Spleen (tissue), 11 donors: ENCODE data around the gene PTPRN2. TPM values are rescaled to one million over a fixed set of nuclear protein-coding genes. Genes with fewer than 3 reads are reported as not detected.

ENCODE experiments used
- DNase-seq: peaks from one replicate; pipeline ENCODE4 v3.0.0-alpha.2; 2020
- H3K27ac ChIP-seq, 8 donors: fragments of 200-600 bp; sonication (generic) in 7 of 8; 1 replicate in 4 of 8; 2 replicates in 4 of 8; pipeline versions ENCODE4 v1.5.0 to v1.8.0; 2016 to 2021; ENCODE audit warnings: inconsistent platforms in 4 of 8, mild to moderate bottlenecking in 4 of 8, moderate library complexity in 1 of 8
- H3K27me3 ChIP-seq, 7 donors: fragments of 200-600 bp; sonication (generic) in 6 of 7; replicated peaks in 1 of 7; 1 replicate in 4 of 7; 2 replicates in 3 of 7; pipeline versions ENCODE4 v1.5.0 to v1.8.0; 2016 to 2021; ENCODE audit warnings: inconsistent platforms in 3 of 7, mild to moderate bottlenecking in 1 of 7
- H3K36me3 ChIP-seq, 6 donors: fragments of 200-600 bp; sonication (generic) in 5 of 6; 1 replicate in 4 of 6; 2 replicates in 2 of 6; pipeline versions ENCODE4 v1.5.0 to v1.8.0; 2016 to 2021; ENCODE audit warnings: inconsistent platforms in 2 of 6
- H3K4me1 ChIP-seq, 6 donors: fragments of 200-600 bp; sonication (generic) in 5 of 6; 1 replicate in 3 of 6; 2 replicates in 3 of 6; pipeline versions ENCODE4 v1.5.0 to v1.8.0; 2016 to 2021; ENCODE audit warnings: inconsistent platforms in 3 of 6
- H3K4me3 ChIP-seq, 8 donors: fragments of 200-600 bp; sonication (generic) in 7 of 8; 1 replicate in 4 of 8; 2 replicates in 4 of 8; pipeline versions ENCODE4 v1.5.0 to v1.8.0; 2016 to 2021; ENCODE audit warnings: inconsistent platforms in 4 of 8, mild to moderate bottlenecking in 4 of 8, moderate library complexity in 2 of 8
- H3K9me3 ChIP-seq, 8 donors: fragments of 200-600 bp; sonication (generic) in 7 of 8; 1 replicate in 4 of 8; 2 replicates in 4 of 8; pipeline versions ENCODE4 v1.5.0 to v1.8.0; 2016 to 2021; ENCODE audit warnings: inconsistent platforms in 4 of 8
- POLR2A ChIP-seq, 3 donors: fragments of 450-650 bp; IDR thresholded peaks; one replicate each; pipeline ENCODE4 v1.5.1; 2017; ENCODE audit warnings: antibody characterized with exemption in 3 of 3, mild to moderate bottlenecking in 1 of 3
- POLR2AphosphoS5 ChIP-seq, 3 donors: sonication (generic); formaldehyde crosslinking; IDR thresholded peaks; one replicate each; pipeline ENCODE4 v1.5.1; 2017; ENCODE audit warnings: antibody characterized with exemption in 3 of 3
- WGBS, 5 donors: extraction: QIAGEN DNeasy Blood & Tissue Kit in 3 of 5; methylation state at CpG; one replicate each; pipeline versions ENCODE4 v1.1.5 to v1.1.7; 2013 to 2018; 5-methylcytosine and 5-hydroxymethylcytosine counted together
- intact Hi-C: fragments of 100-400 bp; cut with DNase I; formaldehyde crosslinking; loops from one replicate; pipeline ENCODE4 v1.15.0; 2023; ENCODE audit warnings: low total_unique reads
- polyA plus RNA-seq, 3 donors: library from polyadenylated mRNA; stranded (reverse); fragments of 200-250 nt; gene quantifications; one replicate each; pipeline ENCODE4 v1.2.1, GENCODE V29; 2013
- total RNA-seq, 7 donors: library from RNA; depleted of rRNA in 3 of 7; stranded (reverse); fragments of >200 nt in 3 of 7; fragmentation: NEBNext Ultra II Directional in 4 of 7; extraction: Animal tissue kit (Norgen Biotek cat#: 25700) in 4 of 7; gene quantifications; one replicate each; pipeline versions ENCODE4 v1.1.0 to v1.2.1, GENCODE V29; 2016 to 2021
- TF ChIP-seq, protein P1 (sequence below), 11 experiments: fragments of 200-600 bp in 7 of 11; fragments of 450-650 bp in 4 of 11; sonication (generic) in 4 of 11; IDR thresholded peaks in 8 of 11; conservative IDR thresholded peaks in 3 of 11; 1 replicate in 7 of 11; 2 replicates in 4 of 11; pipeline versions ENCODE4 v1.4.0 to v1.8.0; 2016 to 2021; ENCODE audit warnings: antibody characterized with exemption in 11 of 11, inconsistent platforms in 4 of 11, mild to moderate bottlenecking in 1 of 11
- donor health status: healthy with polysubstance abuse.
- donor health status: DM: no; HTN: no; CAD: no; lungs with moderate emphysema.
- donor health status: DM: no; HTN: no; CAD: no.
- donor health status: Bipolar disorder and iron deficiency.
- donor health status: healthy.
- donor health status: DM: no; HTN: no; CAD: no.
- donor health status: DM: yes; HTN: yes; CAD: no.

PTPRN2 gene
- total and polyA plus RNA-seq, 10 donors = 7.0 to 22.8 (median 16.8) TPM

DNA sequence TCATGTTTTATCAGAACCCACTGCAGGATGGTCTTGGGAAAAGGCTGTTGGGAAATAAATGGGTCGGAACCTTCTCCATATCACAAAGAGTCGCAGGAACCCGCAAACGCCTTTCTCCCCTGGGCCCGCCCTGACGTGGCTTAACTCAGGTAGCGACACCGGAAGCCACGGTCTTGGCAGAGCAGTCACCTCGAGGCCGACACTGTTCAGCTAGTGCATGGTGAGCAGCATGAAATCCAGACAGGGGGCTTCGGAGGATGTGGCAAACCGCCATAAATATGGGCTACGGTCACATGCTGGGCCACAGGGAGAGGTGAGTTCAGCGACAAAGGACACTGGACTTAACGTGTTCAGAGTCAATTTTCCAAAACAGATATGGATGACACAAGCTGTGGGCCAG lies 421.9 kb downstream of the PTPRN2 start:
- Histone ChIP-seq H3K27me3 (no peaks in the 10 kb centered on the region), H3K36me3 (no peaks in the 10 kb centered on the region), H3K4me1 (no peaks in the 10 kb centered on the region), H3K9me3 (peaks cover 0 to 23% (median 3%) of the 10 kb centered on the region in 8 donors), H3K27ac (no peak overlapping the region), H3K4me3 (no peak overlapping the region)
- intact Hi-C loops = no loop called here
- TF ChIP-seq POLR2A (IDR thresholded peaks at IDR 0.05) (no peak), POLR2AphosphoS5 (IDR thresholded peaks at IDR 0.05) (no peak)
- TF ChIP-seq, protein P1, sequence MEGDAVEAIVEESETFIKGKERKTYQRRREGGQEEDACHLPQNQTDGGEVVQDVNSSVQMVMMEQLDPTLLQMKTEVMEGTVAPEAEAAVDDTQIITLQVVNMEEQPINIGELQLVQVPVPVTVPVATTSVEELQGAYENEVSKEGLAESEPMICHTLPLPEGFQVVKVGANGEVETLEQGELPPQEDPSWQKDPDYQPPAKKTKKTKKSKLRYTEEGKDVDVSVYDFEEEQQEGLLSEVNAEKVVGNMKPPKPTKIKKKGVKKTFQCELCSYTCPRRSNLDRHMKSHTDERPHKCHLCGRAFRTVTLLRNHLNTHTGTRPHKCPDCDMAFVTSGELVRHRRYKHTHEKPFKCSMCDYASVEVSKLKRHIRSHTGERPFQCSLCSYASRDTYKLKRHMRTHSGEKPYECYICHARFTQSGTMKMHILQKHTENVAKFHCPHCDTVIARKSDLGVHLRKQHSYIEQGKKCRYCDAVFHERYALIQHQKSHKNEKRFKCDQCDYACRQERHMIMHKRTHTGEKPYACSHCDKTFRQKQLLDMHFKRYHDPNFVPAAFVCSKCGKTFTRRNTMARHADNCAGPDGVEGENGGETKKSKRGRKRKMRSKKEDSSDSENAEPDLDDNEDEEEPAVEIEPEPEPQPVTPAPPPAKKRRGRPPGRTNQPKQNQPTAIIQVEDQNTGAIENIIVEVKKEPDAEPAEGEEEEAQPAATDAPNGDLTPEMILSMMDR (IDR thresholded peaks at IDR 0.05 in 8 of 11, conservative IDR thresholded peaks at IDR 0.05 in 3 of 11) = no peak
- no peak for DNase-seq
- WGBS, 5 donors = 86 to 97% (median 91%) methylated on average over 16 of the region's 16 CpGs

DNA sequence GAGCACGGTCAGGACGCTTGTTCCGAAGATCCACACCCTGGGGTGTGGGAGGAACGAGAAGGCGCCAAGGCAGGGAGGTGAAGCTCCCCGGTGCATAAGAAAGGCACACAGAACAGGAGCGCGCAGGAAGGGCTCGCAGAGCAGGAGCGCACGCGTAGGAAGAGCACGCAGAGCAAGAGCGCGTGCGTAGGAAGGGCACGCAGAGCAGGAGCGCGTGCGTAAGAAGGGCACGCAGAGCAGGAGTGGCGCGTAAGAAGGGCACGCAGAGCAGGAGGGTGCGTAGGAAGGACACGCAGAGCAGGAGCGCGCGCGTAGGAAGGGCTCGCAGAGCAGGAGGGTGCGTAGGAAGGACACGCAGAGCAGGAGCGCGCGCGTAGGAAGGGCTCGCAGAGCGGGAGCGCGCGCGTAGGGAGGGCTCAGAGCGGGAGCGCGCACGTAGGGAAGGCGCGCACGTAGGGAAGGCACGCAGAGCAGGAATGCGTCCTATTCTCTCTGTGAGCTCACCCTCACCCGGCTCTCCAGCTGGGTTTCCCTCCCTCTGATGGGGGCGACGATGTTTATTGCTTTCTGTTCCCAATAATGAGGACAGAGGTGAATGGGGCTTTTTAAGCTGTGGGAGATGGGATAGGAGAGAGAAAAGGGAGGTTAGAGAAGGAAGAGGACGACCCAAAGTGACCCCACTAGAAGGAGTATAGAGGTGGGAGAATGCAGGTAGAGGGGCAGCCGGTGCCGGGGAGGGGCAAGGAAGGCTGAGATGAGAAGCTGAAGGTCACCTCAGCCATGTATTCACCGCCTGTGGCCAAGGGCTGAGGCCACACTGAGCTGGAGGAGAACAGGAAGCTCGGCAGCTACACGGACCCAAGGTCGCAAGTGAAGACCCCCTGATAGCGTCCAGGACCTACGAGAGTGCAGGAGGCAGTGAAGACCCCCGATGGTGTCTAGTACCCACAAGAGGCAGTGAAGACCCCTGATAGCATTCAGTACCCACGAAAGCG lies 423.2 kb downstream of the PTPRN2 start:
- H3K4me1 ChIP-seq = no peaks in the 10 kb centered on the region
- no peak for DNase-seq
- TF ChIP-seq POLR2A (IDR thresholded peaks at IDR 0.05) = no peak
- no peak for TF ChIP-seq POLR2AphosphoS5 (IDR thresholded peaks at IDR 0.05)
- TF ChIP-seq, protein P1 (IDR thresholded peaks at IDR 0.05 in 8 of 11, conservative IDR thresholded peaks at IDR 0.05 in 3 of 11) = no peak
- no peaks in the 10 kb centered on the region for H3K27me3 ChIP-seq
- no peak overlapping the region for H3K27ac ChIP-seq
- no peak overlapping the region for H3K4me3 ChIP-seq
- H3K36me3 ChIP-seq = no peaks in the 10 kb centered on the region
- intact Hi-C loops = no loop called here
- 52 to 65% (median 59%) methylated on average over 66 to 67 of the region's 67 CpGs for WGBS, 5 donors
- H3K9me3 ChIP-seq = peaks cover 0 to 23% (median 3%) of the 10 kb centered on the region in 8 donors

DNA sequence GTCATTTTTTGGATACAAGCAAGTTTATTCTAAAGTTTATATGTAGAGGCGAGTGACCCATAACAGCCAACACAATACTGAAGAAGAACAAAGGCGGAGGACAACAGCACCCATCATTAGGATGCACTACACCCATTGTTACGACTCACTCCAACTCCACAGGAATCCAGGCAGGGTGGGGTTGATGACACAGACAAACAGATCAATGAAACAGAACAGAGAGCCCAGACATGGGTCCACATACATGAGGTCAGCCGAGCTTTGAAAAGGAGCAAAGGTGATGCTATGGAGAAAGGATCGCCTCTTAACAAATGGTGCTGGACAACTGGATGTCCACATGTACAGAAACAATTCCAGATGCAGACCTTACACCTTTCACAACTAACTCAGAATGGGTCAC lies 426.4 kb downstream of the PTPRN2 start:
- no peak overlapping the region for H3K4me3 ChIP-seq
- H3K27ac ChIP-seq = no peak overlapping the region
- TF ChIP-seq POLR2AphosphoS5 (IDR thresholded peaks at IDR 0.05) (no peak), POLR2A (IDR thresholded peaks at IDR 0.05) (no peak)
- TF ChIP-seq, protein P1 (IDR thresholded peaks at IDR 0.05 in 8 of 11, conservative IDR thresholded peaks at IDR 0.05 in 3 of 11) = no peak
- H3K4me1 ChIP-seq = no peaks in the 10 kb centered on the region
- H3K36me3 ChIP-seq = no peaks in the 10 kb centered on the region
- WGBS, 5 donors = 80 to 92% (median 87%) methylated on average over 5 of the region's 5 CpGs
- DNase-seq = no peak
- H3K9me3 ChIP-seq = peaks cover 0 to 29% (median 7%) of the 10 kb centered on the region in 8 donors
- H3K27me3 ChIP-seq = no peaks in the 10 kb centered on the region
- intact Hi-C loops = no loop called here

DNA sequence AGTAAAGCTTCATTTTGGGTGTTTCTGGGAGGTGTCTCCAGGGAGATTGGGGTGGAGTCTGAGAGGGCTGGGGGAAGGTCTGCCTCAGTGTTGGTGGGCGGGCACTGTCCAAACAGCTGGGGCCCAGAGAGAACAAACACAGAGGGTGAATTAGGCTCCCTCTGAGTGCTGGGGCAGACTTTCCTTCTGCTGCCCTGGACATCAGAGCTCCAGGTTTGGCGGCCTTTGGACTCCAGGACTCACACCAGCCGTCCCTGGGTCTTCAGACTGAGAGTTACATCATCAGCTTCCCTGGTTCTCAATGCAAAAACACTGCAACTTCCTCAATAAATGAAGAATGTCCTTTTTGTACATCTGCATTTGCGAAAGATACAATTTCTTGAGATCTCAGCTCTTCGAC lies 427.4 kb downstream of the PTPRN2 start:
- Histone ChIP-seq H3K27me3 (no peaks in the 10 kb centered on the region), H3K27ac (no peak overlapping the region), H3K4me1 (no peaks in the 10 kb centered on the region), H3K9me3 (peaks cover 0 to 34% (median 5%) of the 10 kb centered on the region in 8 donors), H3K4me3 (no peak overlapping the region), H3K36me3 (no peaks in the 10 kb centered on the region)
- intact Hi-C loops = no loop called here
- WGBS, 5 donors = 69 to 77% (median 75%) methylated on average over 5 of the region's 5 CpGs
- DNase-seq = no peak
- TF ChIP-seq, protein P1 (IDR thresholded peaks at IDR 0.05 in 8 of 11, conservative IDR thresholded peaks at IDR 0.05 in 3 of 11) = no peak
- TF ChIP-seq POLR2AphosphoS5 (IDR thresholded peaks at IDR 0.05) (no peak), POLR2A (IDR thresholded peaks at IDR 0.05) (no peak)
